Measurements from ENCODE around the gene HSPH1.

- TF ChIP-seq, protein P1, sequence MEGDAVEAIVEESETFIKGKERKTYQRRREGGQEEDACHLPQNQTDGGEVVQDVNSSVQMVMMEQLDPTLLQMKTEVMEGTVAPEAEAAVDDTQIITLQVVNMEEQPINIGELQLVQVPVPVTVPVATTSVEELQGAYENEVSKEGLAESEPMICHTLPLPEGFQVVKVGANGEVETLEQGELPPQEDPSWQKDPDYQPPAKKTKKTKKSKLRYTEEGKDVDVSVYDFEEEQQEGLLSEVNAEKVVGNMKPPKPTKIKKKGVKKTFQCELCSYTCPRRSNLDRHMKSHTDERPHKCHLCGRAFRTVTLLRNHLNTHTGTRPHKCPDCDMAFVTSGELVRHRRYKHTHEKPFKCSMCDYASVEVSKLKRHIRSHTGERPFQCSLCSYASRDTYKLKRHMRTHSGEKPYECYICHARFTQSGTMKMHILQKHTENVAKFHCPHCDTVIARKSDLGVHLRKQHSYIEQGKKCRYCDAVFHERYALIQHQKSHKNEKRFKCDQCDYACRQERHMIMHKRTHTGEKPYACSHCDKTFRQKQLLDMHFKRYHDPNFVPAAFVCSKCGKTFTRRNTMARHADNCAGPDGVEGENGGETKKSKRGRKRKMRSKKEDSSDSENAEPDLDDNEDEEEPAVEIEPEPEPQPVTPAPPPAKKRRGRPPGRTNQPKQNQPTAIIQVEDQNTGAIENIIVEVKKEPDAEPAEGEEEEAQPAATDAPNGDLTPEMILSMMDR (conservative IDR thresholded peaks at IDR 0.05; ENCODE audit: low read length): no peak
- no peak for TF ChIP-seq EZH2phosphoT487 (IDR thresholded peaks at IDR 0.05; ENCODE audit: borderline replicate concordance)
These were observed 45.5 kb downstream of the HSPH1 start for GRCh38 chr13:31116224-31116623.
